ENCODE results near the gene CLCN6. TPM values are rescaled to one million over a fixed set of nuclear protein-coding genes. Genes with fewer than 3 reads are reported as not detected.
A peak's percentile ranks its signal among the peaks of the same experiment; 100 is the strongest.

The CLCN6 gene, protein sequence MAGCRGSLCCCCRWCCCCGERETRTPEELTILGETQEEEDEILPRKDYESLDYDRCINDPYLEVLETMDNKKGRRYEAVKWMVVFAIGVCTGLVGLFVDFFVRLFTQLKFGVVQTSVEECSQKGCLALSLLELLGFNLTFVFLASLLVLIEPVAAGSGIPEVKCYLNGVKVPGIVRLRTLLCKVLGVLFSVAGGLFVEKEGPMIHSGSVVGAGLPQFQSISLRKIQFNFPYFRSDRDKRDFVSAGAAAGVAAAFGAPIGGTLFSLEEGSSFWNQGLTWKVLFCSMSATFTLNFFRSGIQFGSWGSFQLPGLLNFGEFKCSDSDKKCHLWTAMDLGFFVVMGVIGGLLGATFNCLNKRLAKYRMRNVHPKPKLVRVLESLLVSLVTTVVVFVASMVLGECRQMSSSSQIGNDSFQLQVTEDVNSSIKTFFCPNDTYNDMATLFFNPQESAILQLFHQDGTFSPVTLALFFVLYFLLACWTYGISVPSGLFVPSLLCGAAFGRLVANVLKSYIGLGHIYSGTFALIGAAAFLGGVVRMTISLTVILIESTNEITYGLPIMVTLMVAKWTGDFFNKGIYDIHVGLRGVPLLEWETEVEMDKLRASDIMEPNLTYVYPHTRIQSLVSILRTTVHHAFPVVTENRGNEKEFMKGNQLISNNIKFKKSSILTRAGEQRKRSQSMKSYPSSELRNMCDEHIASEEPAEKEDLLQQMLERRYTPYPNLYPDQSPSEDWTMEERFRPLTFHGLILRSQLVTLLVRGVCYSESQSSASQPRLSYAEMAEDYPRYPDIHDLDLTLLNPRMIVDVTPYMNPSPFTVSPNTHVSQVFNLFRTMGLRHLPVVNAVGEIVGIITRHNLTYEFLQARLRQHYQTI
- 94.3 TPM for total RNA-seq (ENCODE audit: unreplicated experiment)
- long read RNA-seq, partial matches to known transcripts: 6 of 8 reads
- long read RNA-seq, other reads (novel, unspliced or antisense): 2 of 8 reads

DNA sequence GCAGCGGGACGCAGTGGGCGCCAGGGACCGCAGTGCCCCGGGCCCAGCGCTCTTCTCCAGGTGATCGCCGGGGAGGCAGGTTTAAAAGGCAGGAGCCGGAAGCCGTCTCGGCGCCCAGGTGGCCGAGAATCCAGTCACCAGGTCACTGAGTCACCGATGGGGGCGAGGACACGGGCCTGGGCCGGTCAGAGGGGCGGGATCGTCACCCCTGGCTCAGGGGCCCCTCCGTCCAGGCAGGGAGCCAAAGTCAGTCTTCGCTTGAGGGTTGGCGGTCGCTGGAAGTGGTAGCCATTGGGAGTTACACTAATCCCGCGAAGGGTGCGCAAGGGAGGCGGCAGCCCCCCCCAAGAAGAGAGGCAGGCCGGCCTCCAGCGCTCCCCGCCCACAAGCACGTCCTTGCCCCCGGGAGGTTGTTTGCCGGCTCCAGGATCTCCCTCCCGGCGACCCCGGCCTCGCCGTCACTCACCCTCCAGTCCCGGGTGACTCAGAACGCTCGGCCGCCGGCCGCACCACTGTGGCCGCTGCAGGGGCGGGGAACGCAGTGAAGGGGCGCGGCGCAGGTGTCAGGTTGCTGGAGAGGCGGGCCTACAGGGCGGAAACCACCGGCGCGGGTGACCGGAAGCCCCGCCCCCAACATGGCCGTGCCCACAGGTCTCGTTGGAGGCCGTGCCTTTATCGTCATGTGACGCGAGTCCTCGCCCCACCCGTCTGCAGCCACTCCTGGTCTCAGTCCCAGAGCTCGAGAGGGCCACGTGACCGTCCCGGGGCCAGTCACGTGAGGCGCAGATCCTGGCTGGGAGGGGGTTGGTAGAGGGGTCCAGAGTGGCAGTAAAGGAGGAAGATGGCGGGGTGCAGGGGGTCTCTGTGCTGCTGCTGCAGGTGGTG is at the start of gene CLCN6, which contains the start of gene MTHFR:
TSS of gene CLCN6 (plus strand) at position 770 of the 885 bp plus-strand sequence. CDS start at position 842, 72 bp downstream.
TSS of gene MTHFR (minus strand) at position 543 of the 885 bp plus-strand sequence. CDS start 2,848 bp downstream, outside the sequence.
- H3K4me1 Mint-ChIP-seq (ENCODE audit: low read depth, unreplicated experiment): peaks cover 36% of the 10 kb centered on the region
- H3K9me3 Mint-ChIP-seq (ENCODE audit: unreplicated experiment): peaks cover 18% of the 10 kb centered on the region
- peak within 1 kb of the TSS; percentile 97 for H3K27ac Mint-ChIP-seq (ENCODE audit: unreplicated experiment)
- DNase-seq: peak; percentile 100
- peak within 1 kb of the TSS; percentile 99 for H3K4me3 Mint-ChIP-seq (ENCODE audit: unreplicated experiment)
- TF ChIP-seq, protein P1, sequence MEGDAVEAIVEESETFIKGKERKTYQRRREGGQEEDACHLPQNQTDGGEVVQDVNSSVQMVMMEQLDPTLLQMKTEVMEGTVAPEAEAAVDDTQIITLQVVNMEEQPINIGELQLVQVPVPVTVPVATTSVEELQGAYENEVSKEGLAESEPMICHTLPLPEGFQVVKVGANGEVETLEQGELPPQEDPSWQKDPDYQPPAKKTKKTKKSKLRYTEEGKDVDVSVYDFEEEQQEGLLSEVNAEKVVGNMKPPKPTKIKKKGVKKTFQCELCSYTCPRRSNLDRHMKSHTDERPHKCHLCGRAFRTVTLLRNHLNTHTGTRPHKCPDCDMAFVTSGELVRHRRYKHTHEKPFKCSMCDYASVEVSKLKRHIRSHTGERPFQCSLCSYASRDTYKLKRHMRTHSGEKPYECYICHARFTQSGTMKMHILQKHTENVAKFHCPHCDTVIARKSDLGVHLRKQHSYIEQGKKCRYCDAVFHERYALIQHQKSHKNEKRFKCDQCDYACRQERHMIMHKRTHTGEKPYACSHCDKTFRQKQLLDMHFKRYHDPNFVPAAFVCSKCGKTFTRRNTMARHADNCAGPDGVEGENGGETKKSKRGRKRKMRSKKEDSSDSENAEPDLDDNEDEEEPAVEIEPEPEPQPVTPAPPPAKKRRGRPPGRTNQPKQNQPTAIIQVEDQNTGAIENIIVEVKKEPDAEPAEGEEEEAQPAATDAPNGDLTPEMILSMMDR (IDR thresholded peaks at IDR 0.05; ENCODE audit: partially characterized antibody, unreplicated experiment): no peak
- peaks cover 6% of the 10 kb centered on the region for H3K27me3 Mint-ChIP-seq (ENCODE audit: unreplicated experiment)
- no peaks in the 10 kb centered on the region for H3K36me3 Mint-ChIP-seq (ENCODE audit: unreplicated experiment)

DNA sequence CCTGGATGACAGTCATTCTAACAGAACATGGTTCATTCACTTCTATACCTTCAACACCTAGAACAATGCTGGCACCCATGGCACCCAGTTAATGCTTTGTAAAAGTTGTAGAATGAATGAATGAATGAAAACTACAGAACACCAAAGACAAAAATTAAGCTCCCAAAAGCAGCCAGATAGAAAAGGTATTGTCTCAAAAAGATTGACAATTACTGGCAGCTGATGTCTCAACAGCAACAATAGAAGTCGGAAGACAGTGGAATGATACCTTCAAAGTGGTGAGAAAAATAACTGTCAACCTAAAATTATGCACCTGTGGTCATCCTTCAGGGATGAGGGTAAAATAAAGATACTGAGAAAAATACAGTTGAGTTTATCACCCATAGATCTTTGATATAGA is 48.9 kb upstream of the CLCN6 start:
- peaks cover 7% of the 10 kb centered on the region for H3K4me1 Mint-ChIP-seq (ENCODE audit: low read depth, unreplicated experiment)
- H3K9me3 Mint-ChIP-seq (ENCODE audit: unreplicated experiment): peaks cover 2% of the 10 kb centered on the region
- no peak for DNase-seq
- TF ChIP-seq, protein P1 (IDR thresholded peaks at IDR 0.05; ENCODE audit: partially characterized antibody, unreplicated experiment): no peak
- H3K4me3 Mint-ChIP-seq (ENCODE audit: unreplicated experiment): no peak overlapping the region
- H3K27me3 Mint-ChIP-seq (ENCODE audit: unreplicated experiment): peaks cover 11% of the 10 kb centered on the region
- no peak overlapping the region for H3K27ac Mint-ChIP-seq (ENCODE audit: unreplicated experiment)
- H3K36me3 Mint-ChIP-seq (ENCODE audit: unreplicated experiment): peaks cover 19% of the 10 kb centered on the region

DNA sequence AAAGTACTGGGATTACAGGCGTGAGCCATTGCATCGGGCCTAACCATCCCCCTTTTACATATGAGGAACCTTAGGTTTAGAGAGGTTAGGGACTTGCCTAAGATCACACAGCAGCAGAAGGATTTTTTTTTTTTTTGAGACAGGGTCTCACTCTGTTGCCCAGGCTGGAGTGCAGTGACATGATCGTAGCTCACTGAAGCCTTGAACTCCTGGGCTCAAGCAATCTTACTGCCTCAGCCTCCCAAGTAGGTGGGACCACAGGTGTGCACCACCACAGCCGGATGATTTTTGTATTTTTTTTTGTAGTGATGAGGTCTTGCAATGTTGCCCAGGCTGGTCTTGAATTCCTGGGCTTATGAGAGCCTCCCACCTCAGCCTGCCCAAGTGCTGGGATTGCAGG is 46.2 kb upstream of the CLCN6 start:
- TF ChIP-seq, protein P1 (IDR thresholded peaks at IDR 0.05; ENCODE audit: partially characterized antibody, unreplicated experiment): no peak
- H3K27ac Mint-ChIP-seq (ENCODE audit: unreplicated experiment): no peak overlapping the region
- peaks cover 19% of the 10 kb centered on the region for H3K36me3 Mint-ChIP-seq (ENCODE audit: unreplicated experiment)
- H3K4me1 Mint-ChIP-seq (ENCODE audit: low read depth, unreplicated experiment): peaks cover 3% of the 10 kb centered on the region
- peaks cover 2% of the 10 kb centered on the region for H3K9me3 Mint-ChIP-seq (ENCODE audit: unreplicated experiment)
- DNase-seq: no peak
- H3K4me3 Mint-ChIP-seq (ENCODE audit: unreplicated experiment): no peak overlapping the region
- peaks cover 16% of the 10 kb centered on the region for H3K27me3 Mint-ChIP-seq (ENCODE audit: unreplicated experiment)

DNA sequence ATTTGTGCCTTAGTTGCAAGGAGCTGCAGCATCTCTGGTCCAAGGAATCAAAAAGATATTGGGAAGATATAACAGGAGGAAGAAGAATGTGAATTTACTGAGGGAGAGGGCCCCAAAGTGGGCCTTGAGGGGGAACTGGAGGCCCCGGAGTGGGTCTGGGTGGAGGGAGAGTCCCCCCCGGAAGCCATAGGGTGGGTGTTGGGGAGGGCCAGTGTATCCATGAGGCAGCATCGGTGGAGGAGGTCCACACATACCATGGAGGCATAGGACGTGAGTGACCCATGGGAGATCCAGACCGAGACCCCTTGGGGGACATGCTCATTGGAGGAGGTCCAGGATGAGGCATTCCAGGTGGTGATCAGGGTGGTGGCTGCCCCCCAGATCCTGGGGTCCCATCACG is 44.7 kb upstream of the CLCN6 start:
- TF ChIP-seq, protein P1 (IDR thresholded peaks at IDR 0.05; ENCODE audit: partially characterized antibody, unreplicated experiment): no peak
- peaks cover 14% of the 10 kb centered on the region for H3K36me3 Mint-ChIP-seq (ENCODE audit: unreplicated experiment)
- peaks cover 2% of the 10 kb centered on the region for H3K9me3 Mint-ChIP-seq (ENCODE audit: unreplicated experiment)
- peaks cover 3% of the 10 kb centered on the region for H3K4me1 Mint-ChIP-seq (ENCODE audit: low read depth, unreplicated experiment)
- no peak for DNase-seq
- no peak overlapping the region for H3K27ac Mint-ChIP-seq (ENCODE audit: unreplicated experiment)
- no peak overlapping the region for H3K4me3 Mint-ChIP-seq (ENCODE audit: unreplicated experiment)
- peaks cover 14% of the 10 kb centered on the region for H3K27me3 Mint-ChIP-seq (ENCODE audit: unreplicated experiment)
